UCSD-AML1 (cell line): Measurements from ENCODE around the gene KIF3B.
"Not testable (repeated sequence)": the region's sequence is repeated elsewhere in the genome, so short reads cannot be mapped to it uniquely, and the experiment has no call there.

ENCODE experiments used
- DNase-seq: peaks from one replicate; lab custom pipeline; 2025; ENCODE audit not compliant: unreplicated experiment; lab: John Stamatoyannopoulos, UW

Gene KIF3B

DNA sequence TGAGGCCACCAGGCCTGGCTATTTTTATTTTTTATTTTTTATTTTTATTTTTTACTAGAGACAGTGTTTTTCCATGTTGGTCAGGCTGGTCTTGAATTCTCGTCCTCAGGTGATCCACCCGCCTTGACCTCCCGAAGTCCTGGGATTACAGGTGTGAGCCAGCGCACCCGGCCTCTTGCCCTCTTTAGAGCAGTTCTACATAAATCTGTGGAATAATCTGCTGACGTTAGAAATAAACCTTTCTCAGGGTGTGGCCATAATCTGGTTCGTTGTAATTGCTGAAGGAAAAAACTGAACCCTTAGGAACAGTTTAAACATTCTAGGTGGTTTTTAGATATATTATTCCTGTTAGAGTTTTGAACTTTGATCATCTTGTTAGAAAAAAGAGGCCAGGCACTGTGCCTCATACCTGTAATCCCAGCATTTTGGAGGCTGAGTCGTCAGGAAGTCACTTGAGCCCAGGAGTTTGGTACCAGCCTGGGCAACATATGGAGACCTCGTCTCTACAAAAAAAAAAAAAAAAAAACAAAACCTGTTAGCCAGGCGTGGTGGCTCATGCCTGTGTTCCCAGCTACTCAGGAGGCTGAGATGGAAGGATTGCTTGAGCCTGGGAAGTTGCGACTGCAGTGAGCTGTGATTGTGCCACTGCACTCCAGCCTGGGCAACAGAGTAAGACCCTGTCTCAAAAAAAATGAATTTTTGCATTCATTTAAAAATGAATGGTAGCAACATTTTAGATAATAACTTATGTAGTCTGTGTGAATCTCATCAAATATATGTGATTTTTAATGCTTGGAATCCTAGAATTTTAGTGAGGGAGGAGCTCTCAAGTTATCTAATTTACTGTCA lies 104.9 kb downstream of the KIF3B start:
- DNase-seq: no peak

DNA sequence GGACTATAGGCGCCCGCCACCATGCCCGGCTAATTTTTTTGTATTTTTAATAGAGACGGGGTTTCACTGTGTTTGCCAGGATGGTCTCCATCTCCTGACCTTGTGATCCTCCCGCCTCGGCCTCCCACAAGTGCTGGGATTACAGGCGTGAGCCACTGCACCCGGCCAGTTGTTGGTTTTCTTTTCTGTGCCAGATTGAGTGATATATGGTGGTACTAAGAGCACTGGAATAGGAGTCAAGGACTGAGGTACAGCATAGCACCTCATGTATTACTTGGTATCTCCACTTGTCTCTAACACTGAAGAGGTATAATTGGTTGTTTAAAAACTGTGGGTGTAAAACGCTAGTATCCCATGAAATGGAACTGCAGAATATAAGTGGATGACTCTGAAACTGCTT lies 106.0 kb downstream of the KIF3B start:
- DNase-seq: not testable (repeated sequence)
